Measurements from ENCODE around the gene GBP5.
"Not testable (repeated sequence)": the region's sequence is repeated elsewhere in the genome, so short reads cannot be mapped to it uniquely, and the experiment has no call there.

Gene GBP5

DNA sequence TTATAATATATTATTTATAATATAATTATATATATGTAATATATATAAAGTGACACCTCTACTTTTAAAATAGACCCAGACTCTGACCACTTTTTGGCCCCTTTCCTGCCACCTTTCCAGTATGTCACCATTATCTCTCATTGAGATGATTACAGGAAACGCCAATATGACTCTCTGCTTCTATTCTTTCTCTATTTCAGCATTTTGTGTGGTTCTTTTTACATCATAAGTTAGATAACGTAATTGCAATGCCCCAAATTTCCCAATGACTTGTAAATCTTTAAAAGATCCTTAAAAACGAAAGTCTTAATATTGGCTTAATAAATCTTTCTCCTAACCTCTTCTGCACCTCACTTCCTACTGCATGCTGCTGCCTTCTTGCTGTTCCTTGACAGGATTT, 8.1 kb upstream of the GBP5 start:
- no peak for DNase-seq (ENCODE audit: low read depth)

DNA sequence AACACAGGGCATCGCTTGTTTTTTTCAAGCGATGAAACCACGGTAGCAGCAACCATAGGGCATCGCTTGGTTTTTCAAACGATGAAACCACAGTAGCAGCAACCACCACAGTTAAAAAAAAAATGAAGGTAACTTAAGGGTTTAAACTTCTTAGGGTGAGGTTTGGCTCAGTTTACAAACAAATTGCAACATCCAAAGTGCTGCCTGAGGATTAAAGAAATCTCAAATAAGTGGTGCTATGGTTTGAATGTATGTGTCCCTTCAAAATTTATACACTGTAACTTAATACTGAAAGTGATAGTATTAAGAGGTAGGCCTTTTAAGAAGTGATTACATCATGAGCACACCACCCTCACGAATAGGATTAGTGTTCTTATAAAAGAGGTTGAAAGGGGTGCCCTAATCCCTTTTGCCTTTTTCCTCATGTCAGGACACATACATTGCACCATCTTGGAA, 6.4 kb upstream of the GBP5 start:
- DNase-seq (ENCODE audit: low read depth): no peak

DNA sequence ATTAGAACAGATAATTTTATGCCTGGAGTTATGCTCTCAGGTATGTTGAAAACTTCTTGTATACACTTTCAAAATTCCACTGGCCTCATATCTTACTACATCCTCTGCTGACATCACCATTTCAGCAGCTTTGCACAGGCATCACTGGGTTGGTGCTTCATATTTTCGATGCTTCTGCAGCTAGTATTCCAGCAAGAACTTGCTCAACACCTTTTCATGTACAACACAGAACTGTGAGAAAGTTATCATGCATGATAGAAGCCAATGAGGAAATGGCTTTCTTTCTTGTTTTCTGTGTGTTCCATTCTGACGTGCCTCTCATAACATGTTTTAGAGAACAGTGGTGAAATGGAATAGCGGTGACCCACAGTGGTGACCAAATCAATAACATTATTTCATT, 5.1 kb upstream of the GBP5 start:
- DNase-seq (ENCODE audit: low read depth): no peak

DNA sequence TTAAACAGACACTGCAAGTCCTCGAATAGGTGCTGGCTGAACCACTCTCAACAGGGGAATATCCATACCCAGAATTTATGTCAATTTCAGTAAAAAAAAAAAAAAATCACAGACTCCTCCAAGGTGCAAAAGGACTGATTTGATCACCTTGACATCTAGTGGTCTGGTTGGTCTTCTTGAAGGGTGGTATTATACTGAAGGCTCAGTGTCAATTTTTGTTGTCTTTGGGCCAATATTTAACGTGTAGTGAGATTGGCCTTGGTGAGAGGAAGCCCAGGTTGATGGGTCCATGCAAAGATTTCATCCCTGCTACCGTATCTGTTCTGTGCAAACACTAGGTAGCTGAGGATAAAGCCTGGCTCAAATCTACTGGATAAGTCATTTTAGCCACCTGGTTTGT, 4.0 kb upstream of the GBP5 start:
- no peak for DNase-seq (ENCODE audit: low read depth)

DNA sequence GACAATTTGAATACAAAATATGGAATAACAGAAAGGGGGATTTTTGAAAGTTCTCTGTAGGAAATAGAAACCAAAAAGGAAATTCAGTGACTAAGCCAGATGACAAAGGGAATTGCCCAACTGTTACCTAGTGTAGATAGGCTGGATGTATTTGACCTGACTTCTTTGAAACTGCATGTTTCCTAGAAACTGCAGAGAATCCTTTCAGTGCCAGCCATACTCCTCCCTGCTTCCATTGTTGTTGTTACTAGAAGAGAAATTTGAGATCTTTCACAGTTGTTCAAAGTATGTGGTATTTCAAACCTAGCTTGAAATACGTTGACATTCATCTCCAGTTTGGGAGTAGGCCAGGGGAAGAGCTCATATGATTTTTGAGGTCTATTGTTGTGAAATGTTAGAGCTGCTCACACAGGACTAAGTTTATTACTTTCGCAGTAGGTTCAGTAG, 1.8 kb upstream of the GBP5 start:
- DNase-seq (ENCODE audit: low read depth): no peak

DNA sequence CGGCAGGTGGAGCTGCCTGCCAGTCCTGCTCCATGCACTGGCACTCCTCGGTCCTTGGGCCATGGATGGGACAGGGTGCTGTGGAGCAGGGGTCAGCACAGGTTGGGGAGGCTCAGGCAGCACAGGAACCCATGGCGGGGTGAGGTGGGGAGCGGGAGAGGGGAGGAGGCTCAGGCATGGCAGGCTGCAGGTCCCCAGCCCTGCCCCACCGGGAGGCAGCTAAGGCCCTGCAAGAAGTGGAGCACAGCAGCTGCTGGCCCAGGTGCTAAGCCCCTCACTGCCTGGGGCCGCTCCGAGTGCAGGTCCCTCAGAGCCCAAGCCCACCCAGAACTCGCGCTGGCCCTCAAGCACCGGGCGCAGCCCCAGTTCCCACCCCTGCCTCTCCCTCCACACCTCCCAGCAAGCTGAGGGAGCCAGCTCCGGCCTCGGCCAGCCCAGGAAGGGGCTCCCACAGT, 691 bp upstream of the GBP5 start:
- DNase-seq (ENCODE audit: low read depth): no peak

DNA sequence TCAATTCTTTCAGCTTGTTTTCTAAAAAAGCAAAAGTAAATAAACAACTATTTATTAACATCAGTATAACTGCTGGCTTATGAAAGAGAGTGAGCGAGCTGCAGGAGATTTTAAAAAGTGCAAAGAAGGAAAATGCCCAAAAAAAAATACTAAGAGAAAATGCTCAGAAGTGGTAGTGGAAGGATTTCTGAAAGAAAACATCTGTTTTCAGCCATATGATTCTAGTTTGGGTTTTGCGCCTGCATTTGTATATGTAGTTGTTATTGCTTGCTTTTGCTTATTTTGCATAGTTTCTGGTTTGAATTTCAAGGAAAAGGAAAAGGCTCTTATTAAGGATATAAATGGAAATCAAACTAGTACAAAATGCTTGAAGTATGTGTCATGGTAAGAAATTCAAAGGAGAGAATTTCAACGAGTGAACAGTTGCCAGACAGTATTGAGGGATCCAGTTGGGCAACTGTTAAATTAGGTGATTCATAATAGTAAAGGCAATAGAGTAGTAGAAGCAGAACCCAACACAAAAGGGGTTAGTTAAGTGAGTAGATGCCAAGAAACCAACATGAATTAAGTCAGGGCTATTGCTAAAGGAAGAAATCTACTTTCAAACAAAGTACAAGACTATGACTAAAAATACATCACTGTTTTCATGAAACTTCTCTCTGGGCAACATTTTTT, 1.2 kb downstream of the GBP5 start:
- DNase-seq (ENCODE audit: low read depth): no peak

DNA sequence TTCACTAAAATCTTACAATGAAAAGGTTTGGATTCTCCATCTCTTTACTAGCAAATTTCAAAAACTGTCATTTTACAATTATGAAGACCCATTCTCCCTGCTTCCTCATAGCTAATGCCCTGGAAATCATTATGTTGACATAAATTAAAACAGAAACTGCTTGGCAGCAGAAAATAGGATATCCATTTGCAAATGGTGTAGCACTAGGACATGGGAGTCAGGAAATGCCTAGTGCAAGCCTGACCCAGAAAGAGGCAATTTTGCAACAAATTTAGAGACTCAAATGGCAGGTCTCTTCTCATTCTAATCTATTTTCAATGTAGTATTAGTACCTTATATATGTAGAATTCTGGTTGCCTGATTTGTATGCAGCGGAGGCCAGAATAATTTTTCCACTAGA, 2.2 kb downstream of the GBP5 start:
- no peak for DNase-seq (ENCODE audit: low read depth)

DNA sequence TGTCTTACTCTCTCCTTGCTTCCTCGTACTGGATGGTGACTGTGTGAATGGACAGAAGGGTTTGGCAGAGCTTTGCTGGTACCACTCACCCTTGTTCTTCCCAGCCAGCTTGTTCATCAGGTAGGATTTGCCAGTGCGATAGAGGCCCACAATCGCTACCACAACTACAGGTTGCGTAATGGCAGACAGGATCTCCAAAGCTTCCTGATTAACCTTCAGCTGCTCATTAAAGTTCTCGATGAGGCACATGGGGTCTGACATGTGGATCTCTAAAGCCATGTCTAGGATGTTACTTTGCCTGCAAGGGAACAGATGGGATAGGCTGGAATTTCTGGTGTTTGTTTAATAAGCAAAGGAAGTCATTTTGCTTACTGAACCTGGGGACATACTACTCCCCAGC, 3.4 kb downstream of the GBP5 start:
- no peak for DNase-seq (ENCODE audit: low read depth)

DNA sequence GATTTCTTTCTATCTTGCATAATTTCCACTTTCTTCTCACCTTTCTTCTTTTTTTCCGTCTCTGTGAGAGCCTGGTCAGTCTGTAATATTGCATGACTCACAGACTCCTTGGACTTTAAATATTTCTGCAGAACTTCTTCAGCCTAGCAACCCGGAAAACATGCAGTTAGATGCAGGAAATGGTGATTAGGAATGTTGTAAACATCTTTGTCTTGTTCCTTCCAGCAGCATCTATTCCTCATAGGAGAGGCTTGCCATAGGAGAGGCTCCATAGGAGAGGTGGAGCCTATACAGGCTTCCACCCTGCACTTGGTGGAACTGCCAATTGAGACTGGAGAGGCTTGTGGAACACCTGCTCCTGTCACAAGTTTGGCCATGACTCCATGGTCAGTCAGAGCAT, 10.0 kb downstream of the GBP5 start:
- no peak for DNase-seq (ENCODE audit: low read depth)

DNA sequence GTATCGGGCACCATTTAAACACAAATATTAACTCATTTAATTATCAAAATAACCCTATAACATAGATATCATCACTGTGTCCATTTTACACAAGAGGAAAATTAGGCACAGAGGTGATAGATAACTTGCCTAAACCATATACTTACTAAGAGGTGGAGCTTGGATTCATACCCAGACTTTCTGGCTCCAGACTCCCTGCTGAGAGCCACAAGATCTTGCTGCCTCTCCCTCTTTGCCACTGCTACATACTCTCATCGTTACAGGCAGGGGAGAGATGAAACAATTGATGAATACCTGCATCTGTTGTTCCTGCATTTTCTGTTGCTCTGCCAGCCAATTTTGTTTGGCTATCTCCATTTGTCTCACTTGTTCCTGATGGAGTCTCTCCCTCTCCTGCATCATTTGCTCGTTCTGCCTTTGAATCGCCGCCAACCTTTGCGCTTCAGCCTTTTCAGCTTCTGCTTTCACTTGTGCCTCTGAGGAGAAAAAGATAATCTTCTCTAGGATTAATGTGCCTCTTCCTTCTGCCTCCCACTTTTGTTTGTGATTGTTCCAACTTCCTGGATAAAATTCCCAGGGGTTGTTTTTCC, 10.6 kb downstream of the GBP5 start:
- DNase-seq (ENCODE audit: low read depth): no peak

DNA sequence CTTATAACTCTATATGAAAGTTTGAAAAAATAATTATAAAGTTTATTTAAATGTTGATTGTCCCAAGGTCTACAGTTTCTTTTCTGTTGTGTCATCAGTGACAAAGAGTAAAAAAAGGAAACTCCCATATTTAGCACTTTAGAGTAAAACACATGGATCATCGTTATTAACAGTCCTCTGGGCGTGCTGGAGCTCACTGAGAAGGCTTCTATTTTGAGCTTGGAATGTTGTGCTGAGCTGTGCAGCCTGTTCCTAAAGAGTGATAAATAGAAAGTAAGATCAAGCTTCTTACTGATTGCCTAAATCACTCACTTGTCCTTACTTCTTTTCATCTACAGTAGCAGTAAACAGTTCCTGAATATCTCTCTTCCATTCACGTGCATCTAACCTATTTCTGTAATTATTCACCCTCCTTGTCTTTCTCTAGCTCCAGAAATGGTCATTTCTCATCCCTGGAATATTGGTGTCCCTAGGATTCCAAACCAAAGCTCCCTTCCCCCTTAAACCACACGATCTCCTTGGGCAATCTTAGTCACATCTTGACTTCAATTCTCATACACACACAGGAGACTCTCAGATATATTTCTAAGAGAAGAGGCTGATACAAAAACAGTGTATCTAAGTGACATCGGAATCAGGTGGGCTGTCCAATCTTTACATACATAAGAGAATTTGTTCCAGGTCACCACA, 11.9 kb downstream of the GBP5 start:
- no peak for DNase-seq (ENCODE audit: low read depth)

DNA sequence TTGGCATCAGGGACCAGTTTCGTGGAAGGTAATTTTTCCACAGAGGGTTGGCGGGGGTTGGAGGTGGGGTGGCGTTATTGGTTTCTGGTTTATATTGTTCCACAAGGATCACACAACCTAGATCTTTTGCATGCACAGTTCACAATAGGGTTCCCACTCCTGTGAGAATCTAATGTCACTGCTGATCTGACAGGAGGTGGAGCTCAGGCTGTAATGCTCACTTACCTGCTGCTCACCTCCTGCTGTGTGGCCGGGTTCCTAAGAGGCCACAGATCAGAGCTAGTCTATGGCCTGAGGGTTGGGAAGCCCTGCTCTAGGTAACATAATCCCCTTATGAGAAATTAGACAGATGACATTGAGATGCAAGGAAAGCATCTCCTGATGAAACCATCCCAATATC, 12.6 kb downstream of the GBP5 start:
- DNase-seq (ENCODE audit: low read depth): no peak

DNA sequence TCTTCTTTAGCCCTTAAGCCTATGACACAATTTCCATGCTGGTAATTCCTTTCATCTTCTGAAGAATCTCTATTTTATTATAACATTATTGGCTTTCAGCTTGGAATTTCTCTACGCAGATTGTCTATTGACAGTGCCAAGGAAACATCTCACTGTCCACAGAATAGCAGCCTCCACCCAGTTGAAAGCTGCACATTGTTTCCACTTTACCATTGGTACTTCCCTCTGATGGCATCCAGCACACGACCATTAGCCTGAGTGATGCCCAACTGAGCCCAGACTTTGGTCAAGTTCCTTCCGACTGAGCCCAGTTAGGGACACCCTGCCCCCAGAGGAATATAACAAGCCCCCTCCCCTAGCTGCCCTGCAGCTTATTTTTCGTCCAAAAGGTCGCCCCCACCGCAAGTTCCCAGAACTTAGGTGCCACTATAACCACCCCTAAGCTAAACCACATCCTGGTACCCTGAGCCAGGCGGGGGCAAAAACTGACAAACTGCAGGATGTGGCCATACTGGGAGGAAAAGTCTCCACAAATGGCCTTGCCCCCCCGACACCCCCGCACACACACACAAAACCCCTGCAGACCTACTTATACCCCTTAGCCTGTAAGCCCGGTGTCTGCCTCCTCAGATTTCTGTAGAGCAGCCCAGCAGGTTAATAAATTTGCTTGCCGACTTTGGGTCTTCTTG, 13.2 kb downstream of the GBP5 start:
- DNase-seq (ENCODE audit: low read depth): no peak

DNA sequence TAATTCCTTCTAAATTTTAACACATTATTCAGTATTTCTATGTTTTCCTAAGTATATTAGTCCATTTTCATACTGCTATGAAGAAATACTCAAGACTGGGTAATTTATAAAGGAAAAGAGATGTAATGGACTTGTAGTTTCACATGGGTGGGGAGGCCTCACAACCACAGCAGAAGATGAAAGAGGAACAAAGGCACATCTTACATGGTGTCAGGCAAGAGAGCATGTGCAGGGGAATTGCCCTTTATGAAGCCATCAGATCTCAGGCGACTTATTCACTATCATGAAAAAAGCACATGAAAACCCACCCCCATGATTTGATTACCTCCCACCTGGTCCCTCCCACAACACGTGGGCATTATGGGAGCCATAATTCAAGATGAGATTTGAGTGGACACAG, 15.6 kb downstream of the GBP5 start:
- no peak for DNase-seq (ENCODE audit: low read depth)

DNA sequence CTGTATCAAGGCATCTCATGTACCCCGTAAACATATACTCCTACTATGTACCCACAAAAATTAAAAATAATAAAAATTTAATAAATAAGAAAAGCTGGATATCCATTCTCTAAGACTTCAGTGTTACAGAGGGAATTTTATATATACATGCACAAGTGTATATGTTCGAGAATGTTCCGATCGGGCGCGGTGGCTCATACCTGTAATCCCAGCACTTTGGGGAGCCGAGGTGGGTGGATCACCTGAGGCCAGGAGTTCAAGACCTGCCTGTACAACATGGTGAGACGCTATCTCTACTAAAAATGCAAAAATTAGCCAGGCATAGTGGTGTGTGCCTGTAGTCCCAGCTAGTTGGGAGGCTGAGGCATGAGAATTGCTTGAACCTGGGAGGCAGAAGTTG, 17.1 kb downstream of the GBP5 start:
- not testable (repeated sequence) for DNase-seq (ENCODE audit: low read depth)

DNA sequence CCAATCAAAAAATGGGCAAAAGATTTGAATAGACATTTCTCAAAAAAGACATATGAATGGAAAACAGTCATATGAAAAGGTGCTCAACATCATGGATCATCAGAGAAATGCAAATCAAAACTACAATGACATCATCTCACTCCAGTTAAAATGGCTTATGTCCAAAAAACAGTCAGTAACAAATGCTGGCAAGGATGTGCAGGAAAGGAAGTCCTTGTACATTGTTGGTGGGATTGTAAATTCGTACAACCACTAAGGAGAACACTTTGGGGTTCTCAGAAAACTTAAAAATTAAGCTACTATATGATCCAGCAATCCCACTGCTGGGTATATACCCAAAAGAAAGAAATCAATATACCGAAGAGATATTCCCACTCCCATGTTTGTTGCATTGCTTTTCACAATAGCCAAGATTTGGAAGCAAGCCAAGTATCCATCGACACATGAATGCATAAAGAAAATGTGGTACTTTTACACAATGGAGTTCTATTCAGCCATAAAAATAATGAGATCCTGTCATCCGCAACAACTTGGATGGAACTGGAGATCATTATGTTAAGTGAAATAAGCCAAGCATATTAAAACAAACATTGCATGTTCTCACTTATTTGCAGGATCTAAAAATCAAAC, 17.9 kb downstream of the GBP5 start:
- DNase-seq (ENCODE audit: low read depth): no peak

DNA sequence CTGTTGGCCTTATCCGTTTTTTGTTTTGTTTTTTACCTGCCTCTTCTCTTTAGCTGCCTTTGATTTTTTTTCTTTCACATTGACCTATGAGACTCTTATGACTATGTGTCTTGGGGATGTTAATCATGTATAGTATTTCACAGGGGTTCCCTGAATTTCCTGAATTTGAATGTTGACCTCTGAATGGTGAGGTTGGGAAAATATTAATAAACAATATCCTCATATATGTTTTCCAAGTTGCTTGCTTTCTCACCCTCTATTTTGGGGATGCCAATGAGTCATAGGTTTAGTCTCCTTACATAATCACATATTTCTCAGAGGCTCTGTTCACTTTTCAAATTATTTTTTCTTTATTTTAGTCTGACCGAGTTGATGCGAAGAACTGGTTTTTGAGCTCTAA, 29.6 kb downstream of the GBP5 start:
- no peak for DNase-seq (ENCODE audit: low read depth)
